ENCODE results near the gene CCDC88A.
A peak's percentile ranks its signal among the peaks of the same experiment; 100 is the strongest.
"Not testable (repeated sequence)": the region's sequence is repeated elsewhere in the genome, so short reads cannot be mapped to it uniquely, and the experiment has no call there.

CCDC88A gene

GRCh38 chr2:55301277-55301676 lies 118.4 kb downstream of the CCDC88A start:
- FAIRE-seq = no peak

GRCh38 chr2:55296393-55296792 lies 123.3 kb downstream of the CCDC88A start:
- no peak for FAIRE-seq

DNA sequence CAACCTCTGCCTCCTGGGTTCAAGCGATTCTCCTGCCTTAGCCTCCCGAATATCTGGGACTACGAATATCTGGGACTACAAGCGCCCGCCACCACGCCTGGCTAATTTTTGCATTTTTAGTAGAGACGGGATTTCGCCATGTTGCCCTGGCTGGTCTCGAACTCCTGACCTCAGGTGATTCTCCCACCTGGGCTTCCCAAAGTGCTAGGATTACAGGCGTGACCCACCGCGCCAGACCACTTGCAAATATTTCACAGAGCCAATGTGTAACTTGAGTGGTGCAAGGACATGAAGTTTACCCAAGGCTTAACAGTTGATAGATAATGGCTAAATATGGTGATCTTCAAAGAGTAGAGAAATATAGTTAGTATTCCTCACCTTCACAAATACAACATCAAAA lies 136.6 kb downstream of the CCDC88A start:
- FAIRE-seq = no peak

DNA sequence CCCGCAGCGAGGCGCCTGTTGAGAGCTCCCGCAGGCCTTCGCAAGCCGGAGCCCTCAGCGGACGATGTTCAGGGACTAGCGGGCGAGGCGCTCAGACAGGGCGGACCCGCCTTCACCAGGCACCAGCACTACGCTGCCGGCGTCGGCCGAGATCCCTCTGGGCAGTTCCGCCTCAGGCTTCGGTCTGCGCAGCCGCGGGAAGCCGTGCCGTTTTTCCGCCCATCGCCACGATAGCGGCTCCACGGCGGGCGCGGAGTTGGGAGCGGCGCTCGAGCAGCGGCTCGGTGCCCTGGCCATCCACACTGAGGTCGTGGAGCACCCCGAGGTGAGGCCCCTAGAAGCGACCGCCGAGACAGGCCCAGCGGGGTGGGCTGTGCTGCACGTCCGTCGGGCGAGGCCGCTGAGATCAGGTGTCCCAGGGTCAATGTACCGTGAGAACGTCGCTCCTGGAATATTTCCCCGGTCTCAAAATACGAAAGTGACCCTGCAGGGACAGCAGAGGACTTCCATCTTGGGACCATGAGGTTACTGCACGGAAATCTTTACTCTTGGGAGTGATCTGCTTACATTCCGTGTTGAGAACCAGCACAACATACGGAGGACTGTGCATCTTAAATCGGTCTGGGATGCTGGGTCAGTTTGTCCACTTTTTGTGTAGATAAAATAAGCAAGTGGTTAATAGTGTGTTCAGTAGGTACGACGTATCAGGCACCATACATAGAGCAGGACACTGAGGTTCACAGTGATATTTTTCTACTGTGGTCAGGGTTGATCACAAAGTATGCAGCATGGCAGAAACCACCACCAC lies 137.3 kb downstream of the CCDC88A start:
- FAIRE-seq = no peak

- not testable (repeated sequence) for FAIRE-seq
Observed at GRCh38 chr2:55280851-55281546, 138.7 kb downstream of the CCDC88A start.

DNA sequence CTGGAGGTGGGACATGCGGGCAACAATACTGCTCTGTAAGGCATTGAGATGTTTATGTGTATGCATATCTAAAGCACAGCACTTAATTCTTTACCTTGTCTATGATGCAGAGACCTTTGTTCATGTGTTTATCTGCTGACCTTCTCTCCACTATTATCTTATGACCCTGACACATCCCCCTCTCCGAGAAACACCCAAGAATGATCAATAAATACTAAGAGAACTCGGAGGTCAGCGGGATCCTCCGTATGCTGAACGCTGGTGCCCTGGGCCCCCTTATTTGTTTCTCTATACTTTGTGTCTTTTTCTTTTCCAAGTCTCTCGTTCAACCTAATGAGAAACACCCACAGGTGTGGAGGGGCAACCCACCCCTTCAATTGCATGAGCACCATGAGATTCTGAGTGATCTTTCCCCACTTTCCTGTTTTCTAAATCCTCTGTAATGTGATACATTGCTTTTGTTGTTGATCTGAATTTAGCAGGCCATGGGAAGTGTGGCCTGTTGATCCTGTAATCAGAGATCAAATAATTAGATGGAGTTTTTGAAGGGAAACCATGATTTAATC lies 139.7 kb downstream of the CCDC88A start:
- not testable (repeated sequence) for FAIRE-seq

DNA sequence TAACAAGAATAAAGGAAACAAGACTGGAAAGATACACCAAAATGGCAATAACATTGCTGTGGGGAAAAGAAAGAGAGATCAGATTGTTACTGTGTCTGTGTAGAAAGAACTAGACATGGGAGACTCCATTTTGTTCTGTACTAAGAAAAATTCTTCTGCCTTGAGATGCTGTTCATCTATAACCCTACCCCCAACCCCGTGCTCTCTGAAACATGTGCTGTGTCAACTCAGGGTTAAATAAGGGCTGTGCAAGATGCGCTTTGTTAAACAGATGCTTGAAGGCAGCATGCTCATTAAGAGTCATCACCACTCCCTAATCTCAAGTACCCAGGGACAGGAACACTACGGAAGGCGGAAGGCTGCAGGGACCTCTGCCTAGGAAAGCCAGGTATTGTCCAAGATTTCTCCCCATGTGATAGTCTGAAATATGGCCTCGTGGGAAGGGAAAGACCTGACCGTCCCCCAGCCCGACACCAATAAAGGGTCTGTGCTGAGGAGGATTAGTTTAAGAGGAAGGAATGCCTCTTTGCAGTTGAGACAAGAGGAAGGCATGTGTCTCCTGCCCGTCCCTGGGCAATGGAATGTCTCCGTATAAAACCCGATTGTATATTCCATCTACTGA lies 140.3 kb downstream of the CCDC88A start:
- not testable (repeated sequence) for FAIRE-seq

DNA sequence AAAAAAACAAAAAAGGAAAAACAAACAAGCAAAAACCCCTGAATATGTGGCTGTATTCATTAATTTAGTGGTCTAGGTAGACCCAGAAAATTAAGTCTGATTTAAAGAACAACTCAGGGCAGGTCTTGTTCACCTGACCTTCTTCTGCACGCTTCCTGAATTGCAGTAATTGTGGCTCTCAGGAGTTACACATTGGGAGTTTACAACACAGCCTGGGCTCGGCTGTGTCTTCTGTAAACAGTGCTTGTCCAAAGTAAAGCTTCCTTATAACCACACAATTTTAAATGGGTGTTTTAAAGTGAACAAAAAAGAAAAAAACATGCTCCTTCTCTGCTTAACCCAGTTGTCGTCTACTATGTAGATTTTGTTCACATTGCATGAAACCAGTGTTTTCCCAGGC lies 142.3 kb downstream of the CCDC88A start:
- no peak for FAIRE-seq

DNA sequence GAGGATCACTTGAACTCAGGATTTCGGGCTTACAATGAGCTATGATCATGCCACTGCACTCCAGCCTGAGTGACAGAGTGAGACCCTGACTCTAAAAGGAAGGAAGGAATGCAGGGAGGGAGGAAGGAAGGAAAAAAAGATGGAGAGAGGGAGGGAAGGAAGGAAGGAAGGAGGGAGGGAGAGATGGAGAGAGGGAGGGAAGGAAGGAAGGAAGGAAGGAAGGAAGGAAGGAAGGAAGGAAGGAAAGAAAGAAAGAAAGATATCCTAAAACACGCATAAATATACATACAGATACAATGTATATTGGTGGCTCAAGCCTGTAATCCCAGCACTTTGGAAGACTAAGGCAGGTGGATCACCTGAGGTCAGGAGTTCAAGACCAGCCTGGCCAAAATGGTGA lies 145.3 kb downstream of the CCDC88A start:
- not testable (repeated sequence) for FAIRE-seq

DNA sequence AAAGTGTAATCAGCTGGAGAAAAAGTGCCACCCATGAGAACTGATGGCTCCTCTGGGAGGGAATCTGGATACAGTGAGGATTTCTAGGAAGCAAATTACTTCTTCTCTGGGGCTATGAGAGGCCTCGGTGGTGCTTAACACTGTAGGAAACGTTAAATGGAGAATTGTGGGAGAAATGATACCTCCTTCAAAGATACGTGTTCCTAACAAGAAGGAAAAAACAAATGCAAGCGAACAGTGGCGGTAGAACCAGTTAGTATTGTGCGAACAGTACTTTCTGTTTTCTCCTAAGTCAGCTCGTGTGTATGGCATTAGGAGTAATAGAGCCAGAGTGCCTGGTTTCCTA lies 150.0 kb downstream of the CCDC88A start:
- FAIRE-seq = no peak

DNA sequence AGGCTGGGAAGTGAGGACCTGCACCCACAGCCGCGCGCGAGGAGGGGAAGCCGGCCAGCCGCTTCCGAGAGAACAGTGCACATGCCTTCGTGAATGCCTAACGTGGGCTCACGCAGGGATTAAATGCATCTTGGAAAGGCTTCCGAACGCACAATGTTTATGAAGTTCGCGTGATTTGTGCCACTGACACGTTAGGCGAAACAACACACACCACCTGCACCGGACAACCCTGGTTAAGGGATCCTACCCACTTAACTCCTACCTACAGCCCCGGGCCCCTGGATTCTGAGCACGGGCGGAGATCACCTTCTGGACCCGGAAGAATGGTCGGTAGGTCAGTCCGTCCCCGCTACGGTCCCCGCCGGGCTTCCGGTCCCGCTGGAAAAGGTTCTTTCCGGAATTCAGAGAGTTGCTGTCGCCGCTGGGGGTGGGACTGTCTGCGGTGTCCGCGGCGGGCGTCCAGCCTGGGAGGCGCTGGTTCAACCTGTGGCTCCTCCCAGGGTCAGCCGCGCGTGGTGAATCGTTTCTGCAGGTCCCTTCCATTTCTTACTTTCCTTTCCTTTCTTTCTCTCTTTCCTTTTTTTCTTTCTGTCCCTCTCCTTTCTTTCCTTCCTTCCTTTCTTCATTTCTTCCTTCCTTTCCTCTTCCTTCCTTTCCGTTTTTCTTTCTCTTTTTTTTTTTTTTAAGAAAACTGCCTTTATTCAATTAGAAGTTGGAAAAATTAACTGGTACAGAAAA lies 150.6 kb downstream of the CCDC88A start, which contains the start of gene MTIF2:
Gene MTIF2 (minus strand): TSS at position 325 of the 738 bp plus-strand sequence. CDS start 5,373 bp downstream, outside the sequence.
- peak; percentile 77 for FAIRE-seq

DNA sequence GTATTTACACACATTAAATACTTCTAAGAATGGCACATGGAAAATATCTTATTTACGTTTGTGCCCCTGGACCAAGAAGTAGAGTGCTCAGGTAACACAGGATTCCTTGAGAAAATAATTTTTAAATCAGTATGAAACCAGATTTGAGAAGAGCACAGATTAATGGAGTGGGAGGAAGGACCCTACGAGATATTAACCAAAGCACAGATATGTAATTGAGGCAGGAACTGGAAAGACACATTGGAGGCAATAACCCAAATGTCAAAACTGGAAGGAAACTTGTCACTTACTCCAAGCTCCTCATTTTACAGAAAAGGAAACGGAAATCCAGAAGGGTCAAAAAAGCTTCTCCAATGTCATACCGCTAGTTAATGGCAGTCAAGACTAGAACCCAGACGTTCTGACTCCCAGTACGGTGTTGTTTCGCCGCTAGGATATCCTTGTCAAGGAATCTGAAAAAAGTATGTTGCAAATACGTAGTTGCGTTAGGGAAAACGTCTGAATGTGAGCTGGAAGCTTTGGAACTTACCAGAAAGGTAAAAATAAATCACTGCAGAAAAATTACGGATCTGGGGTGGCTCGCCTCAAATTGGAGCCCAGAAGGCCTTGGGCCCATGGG lies 151.3 kb downstream of the CCDC88A start:
- no peak for FAIRE-seq

DNA sequence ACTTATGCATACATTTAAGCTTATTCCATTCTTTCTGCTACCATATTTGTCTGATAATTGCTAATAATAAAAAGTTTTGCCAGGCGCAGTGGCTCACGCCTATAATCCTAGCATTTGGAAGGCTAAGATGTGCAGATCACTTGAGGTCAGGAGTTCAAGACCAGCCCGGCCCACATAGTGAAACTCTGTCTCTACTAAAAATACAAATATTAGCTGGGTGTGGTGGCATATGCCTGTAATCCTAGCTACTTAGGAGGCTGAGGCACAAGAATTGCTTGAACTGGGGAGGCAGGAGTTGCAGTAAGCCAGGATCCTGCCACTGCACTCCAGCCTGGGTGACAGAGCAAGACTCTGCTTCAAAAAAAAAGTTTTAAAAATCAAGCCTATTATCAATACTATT lies 160.1 kb downstream of the CCDC88A start:
- not testable (repeated sequence) for FAIRE-seq

GRCh38 chr2:55252832-55253231 lies 166.8 kb downstream of the CCDC88A start:
- FAIRE-seq = no peak

GRCh38 chr2:55247025-55247424 lies 172.6 kb downstream of the CCDC88A start:
- no peak for FAIRE-seq

DNA sequence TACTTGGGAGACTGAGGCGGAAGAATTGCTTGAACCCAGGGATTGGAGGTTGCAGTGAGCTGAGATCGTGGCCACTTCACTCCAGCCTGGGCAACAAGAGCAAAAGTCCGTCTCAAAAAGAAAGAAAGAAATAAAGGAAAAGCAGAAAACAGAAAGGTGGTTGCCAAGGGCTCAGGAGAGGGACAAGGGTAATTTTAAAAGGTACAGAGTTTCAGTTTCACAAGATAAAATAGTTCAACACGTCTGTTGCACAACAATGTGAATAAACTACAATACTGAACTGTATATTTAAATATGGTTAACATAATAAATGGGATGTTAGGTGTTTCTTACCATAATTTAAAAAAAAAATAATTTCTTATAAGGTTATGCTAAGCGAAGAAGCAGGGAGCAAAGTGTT lies 174.2 kb downstream of the CCDC88A start:
- no peak for FAIRE-seq

DNA sequence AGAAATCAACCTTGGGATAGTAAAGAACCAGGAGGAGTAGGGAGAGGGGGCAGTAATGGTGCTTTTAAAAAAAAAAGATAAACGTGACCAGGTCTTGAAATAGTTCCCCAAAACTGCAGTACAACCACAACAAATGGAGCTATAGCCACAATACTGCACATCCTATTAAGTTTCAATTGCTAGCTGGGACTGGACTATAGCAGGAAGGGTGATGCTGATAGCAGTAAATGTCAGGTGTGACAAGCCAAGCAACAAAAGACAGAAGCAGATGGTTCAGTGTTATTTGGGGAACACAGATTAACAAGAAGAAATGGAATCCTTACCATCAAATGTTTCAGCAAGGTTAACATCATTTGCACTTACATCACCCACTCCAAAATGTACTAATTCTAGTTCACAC lies 177.0 kb downstream of the CCDC88A start:
- no peak for FAIRE-seq

DNA sequence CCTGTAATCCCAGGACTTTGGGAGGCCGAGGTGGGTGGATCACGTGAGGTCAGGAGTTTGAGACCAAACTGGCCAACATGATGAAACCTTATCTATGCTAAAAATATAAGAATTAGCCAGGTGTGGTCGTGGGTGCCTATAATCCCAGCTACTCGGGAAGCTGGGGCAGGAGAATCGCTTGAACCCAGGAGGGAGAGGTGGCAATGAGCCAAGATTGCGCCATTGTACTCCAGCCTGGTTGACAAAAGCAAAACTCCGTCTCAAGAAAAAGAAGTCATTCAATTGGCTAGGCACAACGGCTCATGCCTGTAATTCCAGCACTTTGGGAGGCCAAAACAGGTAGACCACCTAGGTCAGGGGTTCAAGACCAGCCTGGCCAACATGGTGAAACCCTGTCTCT lies 178.1 kb downstream of the CCDC88A start:
- FAIRE-seq = not testable (repeated sequence)

- no peak for FAIRE-seq
Observed at GRCh38 chr2:55239656-55240222, 179.9 kb downstream of the CCDC88A start.

Data from endometrium (tissue), 2 donors.